Right kidney (tissue), 1 donor: Measurements from ENCODE around the gene SERBP1.
"Not testable (repeated sequence)": the region's sequence is repeated elsewhere in the genome, so short reads cannot be mapped to it uniquely, and the experiment has no call there.

Experiments used
- DNase-seq: peaks from one replicate; pipeline ENCODE4 v3.0.0-alpha.2; 2016

The SERBP1 gene

GRCh38 chr1:67441739-67442281 is 11.6 kb upstream of the SERBP1 start:
- DNase-seq: no peak

DNA sequence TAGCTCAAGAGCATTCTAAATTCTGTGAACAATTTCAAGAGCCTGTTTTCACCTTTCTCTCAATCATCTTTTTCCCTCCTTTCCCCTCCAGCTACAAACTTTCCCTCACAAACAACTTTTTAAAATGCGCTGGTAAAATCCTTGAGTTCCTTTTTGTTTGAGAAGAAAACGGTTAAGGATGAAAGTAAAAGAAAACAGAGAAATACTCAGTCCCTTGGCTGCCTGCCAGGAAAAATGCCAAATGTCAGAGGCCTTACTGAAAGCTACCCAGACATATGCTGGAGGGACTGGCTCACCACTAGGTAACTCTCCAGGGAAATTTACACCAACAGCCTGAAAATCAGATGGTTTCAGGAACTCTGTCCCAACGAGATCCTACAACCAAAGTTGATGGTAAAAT is 11.0 kb upstream of the SERBP1 start:
- peak; percentile 33 for DNase-seq

DNA sequence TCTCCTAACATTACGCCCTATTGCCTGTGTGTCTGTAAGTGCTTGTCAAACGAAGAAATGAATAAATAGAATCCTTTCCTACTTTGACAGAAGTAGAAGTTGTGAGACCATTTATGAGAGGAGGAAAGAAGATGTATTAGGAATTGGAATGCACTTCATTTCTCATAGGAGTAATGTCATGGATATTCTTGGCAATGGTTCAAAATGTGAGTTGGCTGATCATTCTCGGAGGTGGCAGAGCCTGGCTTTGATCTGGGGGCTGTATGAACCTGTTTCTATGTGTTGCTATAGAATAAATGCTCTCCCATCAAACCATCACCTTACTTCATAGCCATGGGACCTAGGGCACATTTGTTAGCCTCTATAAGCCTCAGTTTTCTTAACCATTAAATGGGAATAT is 10.1 kb upstream of the SERBP1 start:
- DNase-seq: no peak

GRCh38 chr1:67439277-67440029 is 9.3 kb upstream of the SERBP1 start:
- DNase-seq: no peak

DNA sequence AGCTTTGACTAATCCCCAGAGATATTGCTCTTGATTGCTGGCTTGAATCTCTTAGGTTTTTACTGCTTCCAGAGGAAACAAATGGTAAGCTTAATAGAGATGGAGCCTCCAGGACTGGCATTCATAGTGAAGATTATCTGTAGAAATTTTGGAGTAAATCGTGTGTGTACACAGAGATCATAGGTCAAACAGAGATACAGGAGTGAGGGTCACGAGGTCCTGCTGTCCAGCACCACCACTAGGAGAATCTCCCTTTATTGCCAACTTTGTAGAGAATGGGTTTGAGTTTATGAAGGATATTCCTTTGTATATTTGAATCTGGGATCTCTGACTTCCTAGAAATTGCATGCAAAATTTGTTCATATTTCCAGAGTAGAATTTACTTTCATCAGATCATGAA is 7.8 kb upstream of the SERBP1 start:
- DNase-seq: no peak

GRCh38 chr1:67436511-67437055 is 6.4 kb upstream of the SERBP1 start:
- no peak for DNase-seq

DNA sequence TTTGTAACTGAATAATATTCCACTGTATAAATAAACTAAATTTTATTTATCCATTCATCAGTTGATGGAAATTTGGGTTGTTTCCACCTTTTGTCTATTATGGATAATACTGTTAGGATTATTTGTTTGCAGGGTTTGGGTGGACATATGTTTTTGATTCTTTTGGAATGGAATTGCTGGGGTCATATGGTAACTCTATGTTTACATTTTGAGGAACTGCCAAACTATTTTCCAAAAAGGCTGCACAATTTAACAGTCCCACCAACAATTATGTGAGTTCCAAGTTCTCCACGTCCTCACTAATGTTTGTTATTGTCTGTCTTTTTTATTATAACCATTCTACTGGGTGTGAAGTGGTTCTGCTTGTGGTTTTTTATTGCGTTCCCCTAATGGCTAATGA is 4.3 kb upstream of the SERBP1 start:
- DNase-seq: no peak

GRCh38 chr1:67433837-67434236 is 3.6 kb upstream of the SERBP1 start:
- DNase-seq: no peak

DNA sequence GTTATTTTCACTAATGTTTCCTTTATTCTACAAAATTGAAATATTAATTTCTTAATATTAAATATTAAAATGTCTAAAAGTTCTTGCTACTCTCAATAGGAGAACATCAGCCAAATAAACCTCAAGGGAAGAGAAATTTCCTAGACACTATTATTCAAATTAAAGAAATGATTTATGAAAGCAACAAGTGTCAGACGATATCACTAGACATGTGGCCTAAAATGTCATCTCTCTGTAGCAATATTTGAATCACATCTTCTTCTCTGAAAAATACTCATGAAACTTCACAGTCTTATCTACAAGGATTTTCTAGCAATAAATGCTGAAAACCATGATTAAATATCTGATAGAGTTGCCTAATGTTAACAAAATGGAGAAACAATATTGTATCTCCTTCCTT is 2.5 kb upstream of the SERBP1 start:
- DNase-seq: no peak

DNA sequence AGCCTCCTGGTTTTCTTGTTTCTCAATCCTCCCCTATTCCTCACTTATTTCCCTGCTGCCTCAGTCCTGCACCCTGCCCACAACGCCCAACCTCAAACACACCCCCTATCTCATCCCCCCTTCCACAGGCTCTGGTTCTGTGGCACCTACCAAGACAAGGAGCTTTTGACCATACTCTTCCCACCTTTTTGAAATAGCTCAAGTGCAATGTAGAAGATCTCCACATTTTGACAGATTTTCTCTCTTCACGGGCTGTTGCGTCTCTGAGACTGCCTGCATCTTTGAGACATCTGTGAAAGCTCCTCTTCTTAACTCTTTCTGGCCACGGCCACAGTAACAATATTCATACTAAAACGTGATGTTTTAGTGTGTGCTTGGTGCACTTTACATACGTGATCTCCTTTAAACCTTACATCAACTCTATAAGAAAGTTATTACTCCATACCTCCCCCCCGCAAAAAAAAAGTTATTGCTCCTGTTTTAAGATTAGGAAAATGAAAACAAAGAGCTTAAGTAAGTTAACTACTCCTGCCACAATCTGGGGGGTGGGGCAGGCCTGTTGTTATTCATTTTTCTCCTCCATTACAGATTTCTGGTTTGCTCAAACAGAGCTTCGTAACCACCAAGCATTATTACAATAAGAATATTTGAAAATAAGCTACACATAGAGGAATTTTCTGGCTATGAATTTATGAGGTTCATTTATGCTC is 1.8 kb upstream of the SERBP1 start:
- DNase-seq: peak; percentile 18

DNA sequence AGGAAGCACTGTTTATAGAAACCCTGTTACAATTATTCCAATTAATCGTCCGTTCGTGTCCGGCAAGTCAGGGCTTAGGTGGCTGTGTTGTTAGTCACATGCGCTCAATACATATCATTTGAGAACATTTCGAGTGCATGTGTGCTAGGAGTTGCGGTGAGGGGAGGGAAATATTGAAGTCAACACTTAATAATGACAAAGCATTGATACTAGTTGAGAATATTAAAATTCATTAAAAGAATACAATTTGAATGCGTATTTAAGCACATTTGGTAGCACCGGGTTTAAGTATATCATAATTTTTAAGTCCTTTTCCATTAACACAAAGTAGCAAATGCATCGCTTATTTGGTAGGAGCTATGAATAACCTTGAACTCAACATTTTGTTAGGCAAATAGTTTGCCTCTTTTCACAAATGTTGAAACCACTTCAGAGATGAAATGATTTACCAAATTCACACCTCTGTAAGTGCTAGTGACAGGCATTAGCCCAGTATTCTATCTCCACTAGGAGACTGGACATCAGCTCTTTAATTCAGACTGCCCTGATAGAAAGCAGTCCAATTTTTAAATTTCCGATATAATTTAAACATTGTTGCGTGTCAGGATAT is 1.1 kb upstream of the SERBP1 start:
- peak; percentile 13 for DNase-seq

- peak; percentile 91 for DNase-seq
These were observed 459 bp downstream of the SERBP1 start for GRCh38 chr1:67429528-67430357.

DNA sequence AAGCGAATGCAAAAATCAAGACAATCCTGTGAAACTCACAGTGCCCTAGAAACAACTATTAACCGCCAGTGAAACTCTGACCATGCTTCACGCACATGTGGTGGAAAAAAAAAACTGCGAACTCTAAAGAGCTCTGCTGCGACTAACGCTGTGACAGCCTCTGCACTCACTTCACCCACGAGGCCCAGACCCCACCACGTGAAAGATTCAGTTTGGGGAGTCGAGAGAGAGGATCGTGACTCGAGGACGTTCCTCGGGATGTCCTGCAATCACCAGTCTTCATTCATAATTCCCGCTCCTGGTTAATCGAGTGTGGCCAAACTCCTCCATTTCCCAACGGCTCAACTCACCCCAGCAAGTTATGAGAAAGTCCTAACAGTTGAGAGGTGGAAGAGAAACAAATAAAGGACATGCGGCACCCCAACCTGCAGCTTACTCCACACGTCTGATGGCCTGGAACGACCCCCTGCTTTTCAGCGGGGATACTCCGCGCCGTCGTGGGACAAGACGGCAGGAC is 1.1 kb downstream of the SERBP1 start:
- peak; percentile 56 for DNase-seq

DNA sequence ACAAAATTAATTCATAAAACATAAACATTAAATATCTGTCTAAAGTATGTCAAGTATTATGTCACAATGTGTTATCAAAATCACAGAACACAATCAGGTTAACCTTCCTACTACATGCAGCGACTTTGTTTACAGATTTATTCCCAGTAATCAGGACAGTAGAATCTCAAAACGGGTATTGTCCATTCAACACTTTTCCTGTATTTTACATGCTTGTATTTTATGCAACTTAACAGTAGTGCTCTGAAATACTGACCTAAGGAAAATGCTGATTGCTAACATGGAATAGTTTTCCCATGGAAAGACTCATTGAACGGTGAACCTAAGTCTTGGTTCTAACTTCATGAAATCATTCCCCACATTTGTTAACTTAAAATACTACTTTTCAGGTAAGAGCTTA is 2.3 kb downstream of the SERBP1 start:
- no peak for DNase-seq

GRCh38 chr1:67427465-67427864 is 2.7 kb downstream of the SERBP1 start:
- no peak for DNase-seq

DNA sequence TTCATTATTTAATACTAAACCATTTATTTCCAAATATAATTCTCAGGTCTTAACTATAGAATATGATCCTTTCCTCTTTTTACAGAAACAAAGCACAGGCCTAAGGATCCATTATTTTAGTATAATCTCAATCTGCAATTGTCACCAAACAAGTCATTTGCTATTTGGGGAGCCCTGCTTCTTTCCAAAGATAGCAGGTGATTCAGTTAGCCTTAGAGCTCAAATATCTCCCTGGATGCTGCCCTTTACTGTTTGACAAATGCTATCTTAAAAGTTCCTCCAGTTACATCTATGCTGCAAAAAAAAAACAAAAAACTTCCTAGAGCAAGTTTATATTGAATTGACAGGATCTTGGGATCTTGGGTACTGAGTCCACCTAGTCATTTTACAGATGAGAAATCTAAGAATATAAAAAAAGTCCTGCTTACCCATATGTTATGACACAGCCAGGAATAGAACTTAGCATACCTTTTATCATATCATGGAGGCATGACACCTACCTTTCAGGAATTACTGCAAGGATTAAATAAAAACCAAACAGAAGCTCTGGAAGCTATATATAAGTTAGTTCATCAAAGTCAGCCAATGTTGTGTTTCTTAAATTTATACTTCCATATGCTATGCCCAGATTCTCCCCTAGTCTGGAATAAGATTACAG is 9.2 kb downstream of the SERBP1 start:
- no peak for DNase-seq

DNA sequence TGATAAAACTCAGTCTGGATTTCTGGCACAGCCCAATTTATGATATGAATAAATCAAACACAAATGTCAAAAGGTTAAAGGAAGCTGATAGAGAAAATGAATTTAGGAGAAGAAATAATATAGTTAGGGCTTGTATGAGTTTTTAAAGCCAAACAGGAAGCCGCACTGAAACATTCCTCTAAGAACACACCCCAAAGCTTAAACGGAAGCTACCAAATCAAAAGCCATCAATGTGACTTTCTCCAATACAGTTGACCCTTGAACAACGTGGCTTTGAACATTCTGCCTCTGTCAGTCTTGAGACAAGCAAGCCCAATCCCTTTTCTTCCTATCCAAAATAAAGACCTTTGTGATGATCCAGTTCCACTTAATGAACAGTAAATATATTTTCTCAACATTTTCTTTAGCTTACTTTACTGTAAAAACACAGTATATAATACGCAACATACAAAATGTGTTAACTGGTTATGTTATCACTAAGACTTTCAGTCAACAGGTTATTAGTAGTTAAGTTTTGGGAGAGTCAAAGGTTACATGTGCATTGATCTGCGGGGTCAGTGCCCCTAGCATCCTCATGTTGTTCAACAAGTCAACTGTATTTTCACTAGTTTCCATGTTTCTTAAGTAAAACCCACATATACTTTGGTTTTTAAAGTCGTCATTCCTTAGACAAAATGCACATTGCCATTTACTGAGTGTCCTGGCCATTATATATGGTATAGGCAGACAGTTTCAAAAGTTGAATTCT is 11.2 kb downstream of the SERBP1 start:
- no peak for DNase-seq

- DNase-seq: not testable (repeated sequence)
These were observed 12.5 kb downstream of the SERBP1 start for GRCh38 chr1:67417733-67418132.

GRCh38 chr1:67415041-67415440 is 15.2 kb downstream of the SERBP1 start:
- no peak for DNase-seq

GRCh38 chr1:67414574-67414973 is 15.6 kb downstream of the SERBP1 start:
- no peak for DNase-seq

- not testable (repeated sequence) for DNase-seq
These were observed 17.1 kb downstream of the SERBP1 start for GRCh38 chr1:67413101-67413500.
